ENCODE measurements around the gene NOVA2. TPM values are rescaled to one million over a fixed set of nuclear protein-coding genes. Genes with fewer than 3 reads are reported as not detected.

NOVA2 gene
- total RNA-seq, 1 donor from 2014 or later: not detected

DNA sequence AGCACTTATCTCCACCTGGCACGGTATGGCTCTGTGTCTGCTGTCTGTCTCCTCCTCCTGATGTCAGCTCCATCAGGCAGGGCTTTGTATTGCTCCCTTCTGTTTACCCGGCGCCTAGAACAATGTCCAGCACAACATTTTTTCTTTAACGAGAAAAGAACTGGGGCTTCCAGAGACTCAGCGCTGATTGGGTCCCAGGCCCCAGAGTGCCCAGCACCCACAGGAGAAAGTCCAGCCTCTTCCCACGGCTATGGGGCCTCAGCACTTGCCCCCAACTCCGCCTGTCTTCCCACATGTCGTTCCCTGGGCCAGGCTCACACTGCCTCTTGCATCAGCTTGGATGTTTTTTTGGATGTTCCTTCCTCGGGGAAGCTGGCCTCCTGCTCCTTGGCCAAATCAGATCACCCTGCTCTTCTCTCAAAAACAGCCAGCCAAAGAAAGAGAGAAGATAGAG lies 78.1 kb downstream of the NOVA2 start:
- no peak for DNase-seq
- Mint-ChIP-seq H3K27ac (no peak overlapping the region), H3K4me1 (peaks cover 8% of the 10 kb centered on the region), H3K27me3 (no peaks in the 10 kb centered on the region), H3K9me3 (no peaks in the 10 kb centered on the region), H3K36me3 (ENCODE audit: low read depth) (peaks cover 22% of the 10 kb centered on the region), H3K4me3 (no peak overlapping the region)
- intact Hi-C loops (cut with micrococcal nuclease): no loop called here

DNA sequence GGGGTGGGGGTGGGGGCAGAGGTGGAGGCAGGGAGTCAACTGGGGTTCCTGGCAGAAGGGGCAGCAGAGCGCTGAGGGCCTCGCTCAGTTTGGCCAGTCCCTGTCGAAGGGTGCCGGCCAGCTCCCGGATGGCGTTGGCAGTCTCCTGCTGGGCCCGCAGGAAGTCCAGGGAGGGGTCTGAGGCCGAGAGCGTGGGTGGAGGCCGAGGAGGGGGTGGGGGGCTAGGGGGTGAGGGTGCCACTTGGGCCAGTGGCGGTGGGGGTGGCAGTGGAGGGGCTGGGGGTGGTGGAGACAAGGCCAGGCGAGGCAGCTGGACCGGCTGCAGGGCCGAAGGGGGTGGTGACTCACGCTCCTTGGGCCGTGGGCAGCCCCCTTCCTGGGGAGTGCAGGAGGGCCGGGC lies 82.8 kb downstream of the NOVA2 start:
- intact Hi-C loops (cut with micrococcal nuclease): no loop called here
- H3K36me3 Mint-ChIP-seq (ENCODE audit: low read depth): peaks cover 8% of the 10 kb centered on the region
- no peak overlapping the region for H3K4me3 Mint-ChIP-seq
- H3K27ac Mint-ChIP-seq: no peak overlapping the region
- peaks cover 7% of the 10 kb centered on the region for H3K4me1 Mint-ChIP-seq
- no peaks in the 10 kb centered on the region for H3K9me3 Mint-ChIP-seq
- no peaks in the 10 kb centered on the region for H3K27me3 Mint-ChIP-seq
- no peak for DNase-seq

DNA sequence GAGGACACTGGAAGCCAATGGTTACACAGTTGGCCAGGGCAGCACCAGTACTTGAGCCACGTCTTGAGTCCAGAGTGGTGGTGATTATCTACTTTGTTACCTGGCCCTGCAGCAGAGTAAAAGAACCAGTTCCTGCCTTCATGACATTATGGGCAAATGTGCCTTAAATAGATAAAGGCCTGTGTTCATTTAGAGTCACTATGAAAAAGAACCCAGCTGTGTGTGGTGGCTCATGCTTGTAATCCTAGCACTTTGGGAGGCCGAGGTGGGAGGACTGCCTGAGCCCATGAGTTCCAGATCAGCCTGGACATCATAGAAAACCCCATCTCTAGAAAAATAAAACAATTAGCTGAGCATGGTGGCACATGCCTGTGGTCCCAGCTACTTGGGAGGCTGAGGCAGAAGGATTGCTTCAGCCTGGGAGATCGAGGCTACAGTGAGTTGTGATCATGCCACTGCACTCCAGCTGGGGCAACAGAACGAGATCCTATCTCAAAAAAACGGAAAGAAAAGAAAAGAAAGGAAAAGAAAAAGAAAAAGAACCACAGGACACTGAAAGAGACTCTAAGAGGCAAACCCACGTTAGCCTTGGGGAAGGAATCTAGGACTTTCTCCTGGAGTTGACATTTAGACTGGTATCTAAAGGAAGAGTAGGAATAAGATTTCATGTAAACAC lies 84.3 kb downstream of the NOVA2 start:
- intact Hi-C loops (cut with micrococcal nuclease): loop anchor here (10.0 kb wide), 1 partner anchor 455 kb away; the partner anchor contains the start of gene PPP5C
- Mint-ChIP-seq H3K36me3 (ENCODE audit: low read depth) (peaks cover 3% of the 10 kb centered on the region), H3K27me3 (no peaks in the 10 kb centered on the region), H3K27ac (no peak overlapping the region), H3K4me3 (no peak overlapping the region), H3K4me1 (peaks cover 7% of the 10 kb centered on the region), H3K9me3 (no peaks in the 10 kb centered on the region)
- DNase-seq: no peak

DNA sequence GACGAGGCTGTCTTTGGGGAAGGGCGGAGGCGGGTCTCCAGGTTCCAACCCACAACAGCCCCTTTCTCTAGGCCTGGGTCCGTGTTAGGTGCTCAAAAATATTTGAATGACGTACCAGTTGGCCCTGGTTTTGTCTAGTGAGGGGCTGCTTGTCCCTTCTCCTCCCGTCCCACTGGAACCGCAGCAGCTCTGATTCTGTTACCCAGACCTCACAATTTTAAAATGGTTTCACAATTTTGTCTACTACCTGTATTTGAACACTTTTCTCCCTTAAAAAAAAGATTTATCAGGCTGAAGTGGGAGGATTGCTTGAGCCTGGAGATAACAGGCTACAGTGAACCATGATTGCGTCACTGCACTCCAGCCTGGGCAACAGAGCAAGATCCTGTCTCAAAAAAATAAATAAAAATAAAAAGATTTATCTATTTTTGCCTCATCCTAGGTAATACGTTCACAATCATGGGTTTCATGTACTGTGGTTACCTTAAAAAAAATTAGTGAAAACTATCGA lies 86.4 kb downstream of the NOVA2 start:
- intact Hi-C loops (cut with micrococcal nuclease): loop anchor here (10.0 kb wide), 1 partner anchor 458 kb away; the partner anchor contains the start of gene PPP5C
- DNase-seq: no peak
- H3K27me3 Mint-ChIP-seq: no peaks in the 10 kb centered on the region
- no peaks in the 10 kb centered on the region for H3K9me3 Mint-ChIP-seq
- peak overlapping the region; percentile 93 for H3K27ac Mint-ChIP-seq
- peaks cover 9% of the 10 kb centered on the region for H3K36me3 Mint-ChIP-seq (ENCODE audit: low read depth)
- H3K4me3 Mint-ChIP-seq: peak overlapping the region; percentile 89
- H3K4me1 Mint-ChIP-seq: peaks cover 14% of the 10 kb centered on the region

- Mint-ChIP-seq H3K4me1 (peaks cover 18% of the 10 kb centered on the region), H3K9me3 (no peaks in the 10 kb centered on the region), H3K4me3 (peak overlapping the region; percentile 89), H3K27me3 (no peaks in the 10 kb centered on the region), H3K27ac (peak overlapping the region; percentile 93), H3K36me3 (ENCODE audit: low read depth) (peaks cover 9% of the 10 kb centered on the region)
- DNase-seq: peak; percentile 96
- intact Hi-C loops (cut with micrococcal nuclease): loop anchor here (1.0 to 10.0 kb wide), 9 partner anchors 16 to 458 kb away; partner anchors contain the start of genes CCDC61, MYPOP, PPP5C and QPCTL
These were observed 87.1 kb downstream of the NOVA2 start for GRCh38 chr19:45886427-45887199.

- no peaks in the 10 kb centered on the region for H3K9me3 Mint-ChIP-seq
- intact Hi-C loops (cut with micrococcal nuclease): loop anchor here (1.0 to 10.0 kb wide), 9 partner anchors 17 to 459 kb away; partner anchors contain the start of genes CCDC61, MYPOP, PPP5C and QPCTL
- H3K27ac Mint-ChIP-seq: peak within 1 kb of the TSS; percentile 93
- H3K27me3 Mint-ChIP-seq: no peaks in the 10 kb centered on the region
- H3K4me3 Mint-ChIP-seq: peak within 1 kb of the TSS; percentile 89
- peaks cover 9% of the 10 kb centered on the region for H3K36me3 Mint-ChIP-seq (ENCODE audit: low read depth)
- DNase-seq: peak; percentile 97
- H3K4me1 Mint-ChIP-seq: peaks cover 25% of the 10 kb centered on the region
These were observed 87.9 kb downstream of the NOVA2 start, which contains the start of gene IRF2BP1 for GRCh38 chr19:45885556-45886426. Gene IRF2BP1, minus strand, starts transcription at chr19:45886141. Its CDS starts 367 bp downstream, at chr19:45885774.

DNA sequence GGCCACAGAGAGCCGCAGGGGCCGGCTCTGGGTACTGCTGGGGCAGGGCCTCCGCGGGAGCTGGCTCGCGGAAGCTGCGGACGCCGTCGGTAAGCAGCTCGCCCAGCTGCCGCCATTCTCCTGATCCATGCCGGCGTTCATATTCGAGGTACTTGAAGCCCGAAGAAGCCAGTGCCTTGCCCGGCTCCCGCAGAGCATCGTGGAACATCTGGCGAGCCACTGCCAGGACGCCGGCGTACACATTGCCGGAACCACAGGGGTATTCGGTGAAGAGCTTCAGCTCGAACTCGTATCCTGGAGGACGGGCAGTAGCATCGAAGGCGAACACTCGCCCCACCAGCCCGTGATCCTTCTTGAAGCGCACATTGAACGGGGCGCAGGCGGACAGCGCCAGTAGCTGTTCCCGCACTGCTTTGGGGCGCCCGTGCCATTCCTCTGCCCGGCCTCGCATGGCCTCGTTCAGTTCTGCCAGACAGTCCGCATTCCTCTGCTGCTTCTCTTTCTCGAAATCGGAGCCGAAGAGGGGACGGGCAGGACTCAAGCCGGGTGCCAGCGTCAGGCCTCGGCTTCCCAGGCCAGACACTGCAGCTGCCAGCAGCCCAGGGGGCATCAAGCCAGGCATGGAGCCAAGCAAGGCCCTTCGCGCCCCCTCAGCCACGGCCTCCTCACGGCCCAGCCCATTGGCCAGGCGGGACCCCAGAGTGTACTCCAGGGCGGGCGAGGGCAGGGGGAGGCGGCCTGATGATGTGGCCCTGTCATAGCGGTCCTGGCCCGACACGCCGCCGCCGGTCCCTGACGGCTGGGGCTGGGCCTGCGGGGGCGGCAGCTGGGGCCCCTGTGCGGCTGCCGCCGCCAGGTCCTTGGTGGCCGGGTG lies 88.7 kb downstream of the NOVA2 start:
- Mint-ChIP-seq H3K27me3 (no peaks in the 10 kb centered on the region), H3K27ac (no peak overlapping the region), H3K4me3 (peak overlapping the region; percentile 89), H3K36me3 (ENCODE audit: low read depth) (peaks cover 7% of the 10 kb centered on the region), H3K4me1 (peaks cover 25% of the 10 kb centered on the region), H3K9me3 (no peaks in the 10 kb centered on the region)
- DNase-seq: peak; percentile 69
- intact Hi-C loops (cut with micrococcal nuclease): loop anchor here (10.0 kb wide), 1 partner anchor 460 kb away; the partner anchor contains the start of gene PPP5C

- H3K4me1 Mint-ChIP-seq: peaks cover 25% of the 10 kb centered on the region
- H3K9me3 Mint-ChIP-seq: no peaks in the 10 kb centered on the region
- no peak overlapping the region for H3K27ac Mint-ChIP-seq
- no peak for DNase-seq
- no peaks in the 10 kb centered on the region for H3K27me3 Mint-ChIP-seq
- H3K36me3 Mint-ChIP-seq (ENCODE audit: low read depth): peaks cover 7% of the 10 kb centered on the region
- intact Hi-C loops (cut with micrococcal nuclease): loop anchor here (1.0 to 10.0 kb wide), 3 partner anchors 20 to 461 kb away; partner anchors contain the start of genes FOXA3 and PPP5C
- peak overlapping the region; percentile 65 for H3K4me3 Mint-ChIP-seq
These were observed 89.6 kb downstream of the NOVA2 start for GRCh38 chr19:45883881-45884681.

Other genes with a start within 250 kb of the NOVA2 start
- gene FBXO46, start 243.0 kb downstream of the NOVA2 start, total RNA-seq: 34.2 and 34.7 TPM in 2 replicates
- not detected in 2 replicates for gene MEIOSIN, start 240.4 kb downstream of the NOVA2 start, total RNA-seq
- 4.3 and 4.8 TPM in 2 replicates for gene SIX5, start 204.6 kb downstream of the NOVA2 start, total RNA-seq
- gene DMPK, start 191.4 kb downstream of the NOVA2 start, total RNA-seq: 16.9 and 19.7 TPM in 2 replicates
- 49.6 and 50.7 TPM in 2 replicates for gene DMWD, start 181.0 kb downstream of the NOVA2 start, total RNA-seq
- 0.35 and 0.38 TPM in 2 replicates for gene RSPH6A, start 158.6 kb downstream of the NOVA2 start, total RNA-seq
- 124 and 131 TPM in 2 replicates for gene SYMPK, start 110.7 kb downstream of the NOVA2 start, total RNA-seq
- gene FOXA3, start 109.5 kb downstream of the NOVA2 start, total RNA-seq: 0.23 TPM in 1 of 2 replicates, not detected in the other
- gene IRF2BP1, start 87.7 kb downstream of the NOVA2 start, total RNA-seq: 18.5 and 18.9 TPM in 2 replicates
- 5.5 and 5.9 TPM in 2 replicates for gene MYPOP, start 71.3 kb downstream of the NOVA2 start, total RNA-seq
- gene NANOS2, start 59.1 kb downstream of the NOVA2 start, total RNA-seq: not detected in 2 replicates
- 23.1 and 30.1 TPM in 2 replicates for gene CCDC61, start 21.6 kb upstream of the NOVA2 start, total RNA-seq
- not detected in 2 replicates for gene PGLYRP1, start 49.2 kb upstream of the NOVA2 start, total RNA-seq
- gene IGFL4, start 67.1 kb upstream of the NOVA2 start, total RNA-seq: not detected in 2 replicates
- gene IGFL3, start 150.8 kb upstream of the NOVA2 start, total RNA-seq: not detected in 2 replicates
- gene IGFL2, start 174.4 kb upstream of the NOVA2 start, total RNA-seq: 0.33 and 0.40 TPM in 2 replicates

All from activated CD4-positive, alpha-beta T cell treated with anti-CD3 and anti-CD28 coated beads, Interleukin-2, amount 10 ng/mL, durations not matched to agents 24 days and 14 days (primary cell).